Kidney (tissue), 14 donors: ENCODE results near the gene KLF1. TPM values are rescaled to one million over a fixed set of nuclear protein-coding genes. Genes with fewer than 3 reads are reported as not detected.
"Not testable (repeated sequence)": the region's sequence is repeated elsewhere in the genome, so short reads cannot be mapped to it uniquely, and the experiment has no call there.

Experiments used
- DNase-seq, 5 donors: peaks; one replicate each; pipeline ENCODE4 v3.0.0-alpha.2; 2013 to 2020
- FAIRE-seq: peaks from 2 replicates; lab custom pipeline; 2012; peaks lifted over from hg19 to GRCh38; lab: Jason Lieb, UNC
- H3K27ac ChIP-seq, 2 donors: one replicate each; pipeline ENCODE4 v1.7.0; 2013; ENCODE audit warnings: low read depth in 2 of 2, low read length in 2 of 2, inconsistent platforms in 1 of 2
- H3K27me3 ChIP-seq: one replicate; pipeline ENCODE4 v1.7.1; 2013; ENCODE audit warnings: low read length, inconsistent platforms; ENCODE audit not compliant: control insufficient read depth, insufficient read depth
- H3K36me3 ChIP-seq, 3 donors: one replicate each; pipeline versions ENCODE4 v1.7.0 to v1.7.1; 2013; ENCODE audit warnings: low read length in 3 of 3, control low read depth in 1 of 3, inconsistent platforms in 1 of 3; ENCODE audit not compliant: insufficient read depth in 3 of 3, control insufficient read depth in 2 of 3
- H3K4me1 ChIP-seq, 3 donors: one replicate each; pipeline versions ENCODE4 v1.7.0 to v1.7.1; 2013; ENCODE audit warnings: low read length in 3 of 3, inconsistent platforms in 1 of 3, low read depth in 1 of 3; ENCODE audit not compliant: control insufficient read depth in 2 of 3, insufficient read depth in 2 of 3
- H3K4me3 ChIP-seq, 3 donors: one replicate each; pipeline versions ENCODE4 v1.7.0 to v1.8.1; 2013; ENCODE audit warnings: low read length in 3 of 3, control low read depth in 1 of 3, inconsistent platforms in 1 of 3
- H3K9ac ChIP-seq, 3 donors: one replicate each; pipeline versions ENCODE4 v1.7.0 to v1.7.1; 2013; ENCODE audit warnings: low read length in 3 of 3, control low read depth in 1 of 3, inconsistent platforms in 1 of 3
- H3K9me3 ChIP-seq, 3 donors: one replicate each; pipeline versions ENCODE4 v1.7.0 to v1.7.1; 2013; ENCODE audit warnings: low read length in 3 of 3, control low read depth in 1 of 3, inconsistent platforms in 1 of 3; ENCODE audit not compliant: control insufficient read depth in 2 of 3, insufficient read depth in 1 of 3
- CTCF ChIP-seq: IDR thresholded peaks from 3 replicates; pipeline ENCODE4 v1.5.1; 2012; ENCODE audit warnings: mild to moderate bottlenecking, moderate library complexity, borderline replicate concordance; ENCODE audit not compliant: insufficient read depth; ENCODE audit errors: extremely low read depth
- intact Hi-C: fragments of 100-400 bp; cut with DNase I; formaldehyde crosslinking; loops from one replicate; pipeline ENCODE4 v1.11.1; 2022
- polyA plus RNA-seq: library from polyadenylated mRNA; stranded (reverse); fragments of 350-450 nt; fragmentation: Illumina TruSeq; extraction: RNeasy Lipid Tissue Mini Kit (QIAGEN cat#74804); gene quantifications from one replicate; pipeline ENCODE4 v1.2.3, GENCODE V29; 2014; ENCODE audit warnings: low read depth, low replicate concordance; ENCODE audit not compliant: insufficient read depth
- total RNA-seq: library from RNA; stranded (reverse); fragmentation: NEBNext Ultra II Directional; extraction: Animal tissue kit (Norgen Biotek cat#: 25700); gene quantifications from one replicate; pipeline ENCODE4 v1.2.1, GENCODE V29; 2021
- donor health status: control.
- donor health status: control.
- donor health status: control.
- donor health status: control.
- donor health status: control.
- donor health status: DM: yes; HTN: yes; CAD: no.
- donor health status: Normal renal cell carcinoma (clear cell type).

The KLF1 gene
- total and polyA plus RNA-seq, 2 donors from 2014 or later = not detected

DNA sequence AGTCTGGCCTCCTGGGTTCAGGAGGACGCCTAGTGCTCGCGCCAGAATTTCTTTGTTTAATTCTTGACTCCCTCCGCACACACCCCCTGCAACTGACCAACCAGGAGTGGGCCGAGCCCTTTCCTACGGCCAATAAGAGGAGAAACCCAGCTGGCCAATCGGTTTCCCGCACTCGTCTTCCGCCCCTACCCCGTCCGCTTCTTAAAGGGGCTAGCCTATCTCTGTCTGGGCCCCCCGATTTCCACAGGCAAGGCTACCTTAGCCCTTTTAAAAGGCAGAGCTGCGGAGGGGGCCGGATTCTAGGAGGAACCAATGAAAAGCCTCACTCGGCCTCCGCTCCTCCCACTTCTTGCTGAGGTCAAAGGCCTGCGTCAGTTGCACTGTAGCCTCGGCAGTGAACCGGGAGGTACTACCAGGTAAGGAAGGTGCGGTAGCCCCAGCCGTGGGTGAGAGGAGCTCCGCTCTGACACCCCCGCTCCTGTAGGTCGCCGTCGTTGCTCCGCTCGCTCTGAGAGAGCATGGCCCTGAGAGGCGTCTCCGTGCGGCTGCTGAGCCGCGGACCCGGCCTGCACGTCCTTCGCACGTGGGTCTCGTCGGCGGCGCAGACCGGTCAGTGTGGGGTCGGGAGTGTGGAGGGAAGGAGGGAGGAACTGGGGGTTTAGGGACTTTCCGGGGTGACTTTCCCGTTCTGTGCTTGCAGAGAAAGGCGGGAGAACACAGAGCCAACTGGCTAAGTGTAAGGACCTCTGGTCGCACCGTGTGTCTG lies 4.0 kb upstream of the KLF1 start, which contains the start of gene GCDH:
Gene GCDH (plus strand): TSS at position 374 of the 766 bp plus-strand sequence. CDS start 145 bp downstream, at position 519.
- no peak for TF ChIP-seq CTCF
- Histone ChIP-seq H3K9ac (peak within 1 kb of the TSS; percentile 65 to 90 (median 78)), H3K9me3 (no peaks in the 10 kb centered on the region), H3K27me3 (no peaks in the 10 kb centered on the region), H3K36me3 (peaks cover 0 to 12% (median 7%) of the 10 kb centered on the region in 3 donors), H3K27ac (peak within 1 kb of the TSS; percentile 63 to 77), H3K4me3 (peak within 1 kb of the TSS; percentile 75 to 97 (median 93)), H3K4me1 (peaks cover 0 to 11% (median 0%) of the 10 kb centered on the region in 3 donors)
- intact Hi-C loops = no loop called here
- peak; percentile 99 for FAIRE-seq
- DNase-seq = peak; percentile 98 to 100 (median 99)

- H3K27me3 ChIP-seq, DNase-seq, H3K9me3 ChIP-seq, FAIRE-seq, intact Hi-C loops: not testable (repeated sequence)
- peak overlapping the region in 1 of 3 donors; percentile 50 for H3K9ac ChIP-seq
- H3K4me1 ChIP-seq = peaks cover 0 to 11% (median 0%) of the 10 kb centered on the region in 3 donors
- H3K27ac ChIP-seq = peak overlapping the region in 1 of 2 donors; percentile 14
- H3K36me3 ChIP-seq = peaks cover 0 to 12% (median 7%) of the 10 kb centered on the region in 3 donors
- peak overlapping the region; percentile 33 to 93 (median 42) for H3K4me3 ChIP-seq
Measured at GRCh38 chr19:12890299-12890786, 3.3 kb upstream of the KLF1 start.

- peaks cover 8% of the 10 kb centered on the region for H3K27me3 ChIP-seq
- H3K4me1 ChIP-seq = peaks cover 0 to 11% (median 0%) of the 10 kb centered on the region in 3 donors
- no peak overlapping the region for H3K9ac ChIP-seq
- no peak overlapping the region for H3K4me3 ChIP-seq
- H3K27ac ChIP-seq = no peak overlapping the region
- DNase-seq = no peak
- H3K9me3 ChIP-seq = no peaks in the 10 kb centered on the region
- no peak for TF ChIP-seq CTCF
- intact Hi-C loops = no loop called here
- no peak for FAIRE-seq
- no peaks in the 10 kb centered on the region for H3K36me3 ChIP-seq
Measured at GRCh38 chr19:12888006-12888603, 1.1 kb upstream of the KLF1 start.

GRCh38 chr19:12886651-12886968 lies 391 bp downstream of the KLF1 start:
- Histone ChIP-seq H3K36me3 (no peaks in the 10 kb centered on the region), H3K9me3 (no peaks in the 10 kb centered on the region), H3K27ac (no peak overlapping the region), H3K4me3 (no peak overlapping the region), H3K27me3 (peaks cover 8% of the 10 kb centered on the region), H3K4me1 (peaks cover 0 to 6% (median 0%) of the 10 kb centered on the region in 3 donors), H3K9ac (no peak overlapping the region)
- FAIRE-seq (no peak), DNase-seq (no peak)
- intact Hi-C loops = no loop called here
- TF ChIP-seq CTCF = no peak
